Neural progenitor cell (in vitro differentiated cells): ENCODE data around the gene SH3GL2. TPM values are rescaled to one million over a fixed set of nuclear protein-coding genes. Genes with fewer than 3 reads are reported as not detected.

Experiments
- DNase-seq: peaks from one replicate; pipeline ENCODE4 v3.0.0-alpha.2; 2016; ENCODE audit warnings: low spot score
- H2AFZ ChIP-seq: fragments of 200-600 bp; sonication (generic); replicated peaks from 2 replicates; pipeline ENCODE4 v1.6.1; 2016; ENCODE audit warnings: antibody characterized with exemption
- H3F3A ChIP-seq: fragments of 200-600 bp; sonication (generic); 2 replicates; pipeline ENCODE4 v1.6.1; 2016; ENCODE audit warnings: antibody characterized with exemption, low read depth
- H3K27ac ChIP-seq: fragments of 200-600 bp; sonication (generic); 2 replicates; pipeline ENCODE4 v1.5.1; 2016; ENCODE audit warnings: mild to moderate bottlenecking
- H3K27me3 ChIP-seq: fragments of 200-600 bp; sonication (generic); 2 replicates; pipeline ENCODE4 v1.6.1; 2016; ENCODE audit warnings: mild to moderate bottlenecking, moderate library complexity
- H3K36me3 ChIP-seq: fragments of 200-600 bp; sonication (generic); 2 replicates; pipeline ENCODE4 v1.5.1; 2016
- H3K4me1 ChIP-seq: fragments of 200-600 bp; sonication (generic); 2 replicates; pipeline ENCODE4 v1.6.1; 2016; ENCODE audit warnings: mixed run types
- H3K4me2 ChIP-seq: fragments of 200-600 bp; sonication (generic); 2 replicates; pipeline ENCODE4 v1.6.1; 2016
- H3K4me3 ChIP-seq: fragments of 200-600 bp; sonication (generic); 2 replicates; pipeline ENCODE4 v1.5.1; 2016
- H3K79me2 ChIP-seq: fragments of 200-600 bp; sonication (generic); 2 replicates; pipeline ENCODE4 v1.6.1; 2016; ENCODE audit warnings: low read depth
- H3K9ac ChIP-seq: fragments of 200-600 bp; sonication (generic); 2 replicates; pipeline ENCODE4 v1.6.1; 2016
- H3K9me3 ChIP-seq: fragments of 200-600 bp; sonication (generic); 2 replicates; pipeline ENCODE4 v1.5.1; 2016; ENCODE audit warnings: low read depth
- H4K20me1 ChIP-seq: fragments of 200-600 bp; sonication (generic); 2 replicates; pipeline ENCODE4 v1.6.1; 2016; ENCODE audit warnings: low read depth
- H3K27ac Mint-ChIP-seq: 3 replicates; pipeline ENCODE4 v1.8.0; 2021; ENCODE audit warnings: mixed read lengths
- H3K27me3 Mint-ChIP-seq: 2 replicates; pipeline ENCODE4 v1.8.0; 2022; ENCODE audit warnings: low read depth, mild to moderate bottlenecking, inconsistent platforms, moderate library complexity, mixed read lengths; ENCODE audit not compliant: insufficient read depth
- H3K36me3 Mint-ChIP-seq: 3 replicates; pipeline ENCODE4 v1.8.0; 2021; ENCODE audit warnings: mixed read lengths
- H3K4me1 Mint-ChIP-seq: 3 replicates; pipeline ENCODE4 v1.8.0; 2021; ENCODE audit warnings: mixed read lengths
- H3K4me3 Mint-ChIP-seq: 3 replicates; pipeline ENCODE4 v1.8.0; 2021; ENCODE audit warnings: mild to moderate bottlenecking, moderate library complexity, mixed read lengths
- H3K9me3 Mint-ChIP-seq: 3 replicates; pipeline ENCODE4 v1.8.0; 2020; ENCODE audit warnings: mixed read lengths
- CTCF ChIP-seq: fragments of 200-600 bp; sonication (generic); IDR thresholded peaks from 2 replicates; pipeline ENCODE4 v1.5.1; 2017; ENCODE audit warnings: antibody characterized with exemption, mild to moderate bottlenecking
- EZH2 ChIP-seq: fragments of 200-600 bp; sonication (generic); IDR thresholded peaks from 2 replicates; pipeline ENCODE4 v1.6.1; 2017; ENCODE audit warnings: antibody characterized with exemption, mild to moderate bottlenecking, moderate library complexity
- EZH2phosphoT487 ChIP-seq: fragments of 200-600 bp; sonication (generic); IDR thresholded peaks from 2 replicates; pipeline ENCODE4 v1.6.1; 2017; ENCODE audit warnings: antibody characterized with exemption
- total RNA-seq: library from RNA; depleted of rRNA; stranded (reverse); fragments of >200 nt; gene quantifications from 2 replicates; pipeline ENCODE4 v1.2.3, GENCODE V29; 2015; ENCODE audit warnings: low replicate concordance

Gene SH3GL2
- total RNA-seq, 1 donor from 2014 or later: 1.6 TPM

DNA sequence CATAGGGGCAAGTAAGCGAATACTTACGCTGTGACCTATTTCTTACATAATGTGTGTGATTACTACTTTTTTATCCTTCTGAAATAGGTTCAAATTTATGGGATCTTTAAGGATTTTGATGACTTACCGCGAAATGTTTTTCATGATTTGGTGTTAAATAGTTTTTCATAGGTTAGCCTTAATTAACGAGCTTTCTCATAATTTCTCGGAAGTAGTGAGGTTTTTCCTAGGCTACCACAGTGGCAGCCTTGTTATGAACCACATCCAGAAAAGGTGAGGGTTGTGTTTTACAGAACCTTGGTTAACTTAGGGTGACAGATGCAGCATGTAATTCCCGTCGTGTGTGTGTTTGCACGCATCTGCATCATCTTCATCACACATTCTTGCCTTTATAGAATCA, 1.3 kb downstream of the SH3GL2 start:
- H3K4me2 ChIP-seq: peak overlapping the region; percentile 100
- Mint-ChIP-seq H3K27me3 (peaks cover 48% of the 10 kb centered on the region), H3K27ac (no peak overlapping the region), H3K36me3 (no peaks in the 10 kb centered on the region), H3K9me3 (no peaks in the 10 kb centered on the region), H3K4me1 (peaks cover 2% of the 10 kb centered on the region), H3K4me3 (peak overlapping the region; percentile 50)
- no peak for TF ChIP-seq CTCF
- peak; percentile 40 for TF ChIP-seq EZH2phosphoT487
- peak; percentile 6 for TF ChIP-seq EZH2
- H3K9ac ChIP-seq: no peak overlapping the region
- peaks cover 3% of the 10 kb centered on the region for H4K20me1 ChIP-seq
- H3F3A ChIP-seq: peaks cover 5% of the 10 kb centered on the region
- H3K9me3 ChIP-seq: no peaks in the 10 kb centered on the region
- H3K27ac ChIP-seq: no peak overlapping the region
- peak overlapping the region; percentile 83 for H3K4me3 ChIP-seq
- H3K27me3 ChIP-seq: peaks cover 64% of the 10 kb centered on the region
- DNase-seq: no peak
- H2AFZ ChIP-seq: no peak overlapping the region
- peaks cover 4% of the 10 kb centered on the region for H3K4me1 ChIP-seq
- H3K79me2 ChIP-seq: no peaks in the 10 kb centered on the region
- H3K36me3 ChIP-seq: no peaks in the 10 kb centered on the region

DNA sequence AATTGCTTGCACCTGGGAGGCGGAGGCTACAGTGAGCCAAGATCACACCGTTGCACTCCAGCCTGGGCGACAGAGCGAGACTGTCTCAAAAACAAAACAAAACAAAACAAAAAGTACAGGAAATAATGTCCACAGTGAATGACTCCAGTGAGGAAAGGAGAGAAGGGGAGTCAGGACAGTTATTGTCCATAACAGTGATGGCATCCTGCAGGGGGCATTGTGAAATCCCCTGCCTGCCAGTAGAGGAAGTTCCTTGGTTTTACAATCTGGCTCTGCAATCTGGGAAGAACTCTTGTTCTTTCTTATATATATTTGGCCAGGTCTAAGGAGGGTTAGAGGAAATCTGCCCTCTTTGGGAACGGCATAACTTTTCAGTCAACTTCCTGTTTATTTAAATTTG, 8.2 kb downstream of the SH3GL2 start:
- TF ChIP-seq EZH2 (no peak), CTCF (peak; percentile 18), EZH2phosphoT487 (no peak)
- no peaks in the 10 kb centered on the region for H3K9me3 Mint-ChIP-seq
- H3K36me3 Mint-ChIP-seq: no peaks in the 10 kb centered on the region
- H3K4me1 Mint-ChIP-seq: no peaks in the 10 kb centered on the region
- Histone ChIP-seq H3K9ac (no peak overlapping the region), H3K9me3 (no peaks in the 10 kb centered on the region), H3K4me1 (no peaks in the 10 kb centered on the region), H2AFZ (no peak overlapping the region), H4K20me1 (no peaks in the 10 kb centered on the region), H3F3A (no peaks in the 10 kb centered on the region), H3K27ac (no peak overlapping the region), H3K36me3 (no peaks in the 10 kb centered on the region), H3K4me3 (no peak overlapping the region), H3K79me2 (no peaks in the 10 kb centered on the region), H3K4me2 (no peak overlapping the region), H3K27me3 (peaks cover 8% of the 10 kb centered on the region)
- H3K27ac Mint-ChIP-seq: no peak overlapping the region
- H3K27me3 Mint-ChIP-seq: peaks cover 2% of the 10 kb centered on the region
- no peak for DNase-seq
- H3K4me3 Mint-ChIP-seq: no peak overlapping the region

DNA sequence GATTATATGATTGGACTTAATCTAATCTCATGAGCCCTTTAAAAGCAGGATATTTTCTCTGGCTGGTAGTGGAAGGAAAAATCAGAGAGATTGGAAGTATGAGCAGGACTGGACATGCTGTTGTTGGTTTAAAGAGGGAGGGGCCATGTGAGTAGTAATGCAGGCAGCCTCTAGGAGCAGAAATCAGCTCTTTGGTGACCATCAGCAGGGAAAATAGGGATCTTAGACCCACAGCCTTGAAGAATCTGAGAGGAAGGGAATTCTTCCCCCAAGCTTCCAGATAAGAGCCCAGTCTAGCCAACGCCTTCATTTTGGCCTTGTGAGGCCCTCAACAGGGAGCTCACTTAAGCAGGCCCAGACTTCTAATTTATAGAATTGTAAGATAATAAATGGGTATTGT, 9.5 kb downstream of the SH3GL2 start:
- H3F3A ChIP-seq: no peaks in the 10 kb centered on the region
- H3K36me3 Mint-ChIP-seq: no peaks in the 10 kb centered on the region
- H3K27ac Mint-ChIP-seq: no peak overlapping the region
- H2AFZ ChIP-seq: no peak overlapping the region
- no peak for TF ChIP-seq CTCF
- TF ChIP-seq EZH2: no peak
- no peak for TF ChIP-seq EZH2phosphoT487
- no peaks in the 10 kb centered on the region for H3K4me1 Mint-ChIP-seq
- no peak overlapping the region for H3K4me3 ChIP-seq
- no peaks in the 10 kb centered on the region for H3K79me2 ChIP-seq
- H3K4me2 ChIP-seq: no peak overlapping the region
- H3K4me1 ChIP-seq: no peaks in the 10 kb centered on the region
- no peaks in the 10 kb centered on the region for H3K9me3 ChIP-seq
- H3K27me3 ChIP-seq: no peaks in the 10 kb centered on the region
- H3K27me3 Mint-ChIP-seq: peaks cover 2% of the 10 kb centered on the region
- H3K36me3 ChIP-seq: no peaks in the 10 kb centered on the region
- no peak overlapping the region for H3K9ac ChIP-seq
- H3K27ac ChIP-seq: no peak overlapping the region
- DNase-seq: no peak
- H3K9me3 Mint-ChIP-seq: no peaks in the 10 kb centered on the region
- no peak overlapping the region for H3K4me3 Mint-ChIP-seq
- H4K20me1 ChIP-seq: no peaks in the 10 kb centered on the region

GRCh38 chr9:17588941-17589340, 10.1 kb downstream of the SH3GL2 start:
- no peak overlapping the region for H3K27ac ChIP-seq
- no peaks in the 10 kb centered on the region for H3K9me3 ChIP-seq
- no peak overlapping the region for H3K4me3 Mint-ChIP-seq
- no peaks in the 10 kb centered on the region for H3K4me1 Mint-ChIP-seq
- no peak overlapping the region for H3K4me3 ChIP-seq
- H3K79me2 ChIP-seq: no peaks in the 10 kb centered on the region
- no peak overlapping the region for H2AFZ ChIP-seq
- H3K27me3 ChIP-seq: no peaks in the 10 kb centered on the region
- no peak for DNase-seq
- no peak overlapping the region for H3K27ac Mint-ChIP-seq
- no peaks in the 10 kb centered on the region for H3K36me3 Mint-ChIP-seq
- no peaks in the 10 kb centered on the region for H4K20me1 ChIP-seq
- no peak overlapping the region for H3K4me2 ChIP-seq
- H3K36me3 ChIP-seq: no peaks in the 10 kb centered on the region
- peaks cover 2% of the 10 kb centered on the region for H3K27me3 Mint-ChIP-seq
- H3F3A ChIP-seq: no peaks in the 10 kb centered on the region
- TF ChIP-seq CTCF: no peak
- TF ChIP-seq EZH2: no peak
- TF ChIP-seq EZH2phosphoT487: no peak
- H3K9me3 Mint-ChIP-seq: no peaks in the 10 kb centered on the region
- H3K4me1 ChIP-seq: no peaks in the 10 kb centered on the region
- H3K9ac ChIP-seq: no peak overlapping the region
